SHP77 (cell line): ENCODE measurements around the gene RAB3C.
A peak's percentile ranks its signal among the peaks of the same experiment; 100 is the strongest.
"Not testable (repeated sequence)": the region's sequence is repeated elsewhere in the genome, so short reads cannot be mapped to it uniquely, and the experiment has no call there.

ENCODE experiments used
- DNase-seq, 2 experiments: peaks; one replicate each; lab custom pipeline; 2025; lab: John Stamatoyannopoulos, UW

Gene RAB3C, protein sequence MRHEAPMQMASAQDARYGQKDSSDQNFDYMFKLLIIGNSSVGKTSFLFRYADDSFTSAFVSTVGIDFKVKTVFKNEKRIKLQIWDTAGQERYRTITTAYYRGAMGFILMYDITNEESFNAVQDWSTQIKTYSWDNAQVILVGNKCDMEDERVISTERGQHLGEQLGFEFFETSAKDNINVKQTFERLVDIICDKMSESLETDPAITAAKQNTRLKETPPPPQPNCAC

DNA sequence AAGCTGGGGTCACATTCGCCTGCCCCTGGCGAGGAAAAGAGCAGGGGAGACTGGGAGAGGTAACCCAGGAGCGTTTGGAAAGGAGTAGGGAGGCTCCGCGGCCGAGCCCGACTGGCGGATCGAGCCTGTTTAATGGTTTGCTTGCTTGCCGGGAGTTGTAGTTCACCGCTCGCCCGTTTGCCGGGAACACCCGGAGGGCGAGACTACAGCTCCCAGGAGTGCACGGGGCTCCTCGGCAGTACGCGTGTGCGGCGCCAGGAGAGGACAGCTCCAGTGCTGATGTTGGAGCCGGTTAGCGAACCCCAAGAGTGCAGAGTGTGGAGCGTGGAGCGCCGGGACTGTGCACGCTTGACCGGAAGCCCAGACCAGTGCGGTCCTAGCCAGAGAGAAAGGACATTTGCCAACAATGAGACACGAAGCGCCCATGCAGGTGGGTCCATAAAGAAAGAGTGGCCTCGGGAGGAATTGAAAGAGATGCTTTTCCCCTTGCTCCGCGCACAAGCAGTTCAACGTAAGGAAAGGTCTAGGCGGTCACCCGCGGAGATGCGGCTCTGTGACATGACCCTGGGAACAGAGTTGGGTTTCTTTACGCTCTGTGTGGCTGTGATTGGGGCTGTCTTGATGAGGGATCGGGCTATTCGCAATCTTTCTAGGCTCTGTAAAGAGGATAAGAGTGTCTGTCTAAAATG lies at the start of gene RAB3C:
TSS of gene RAB3C (plus strand) at position 273 of the 689 bp plus-strand sequence. CDS start at position 407, 134 bp downstream.
- DNase-seq = peak; percentile 97 to 98

DNA sequence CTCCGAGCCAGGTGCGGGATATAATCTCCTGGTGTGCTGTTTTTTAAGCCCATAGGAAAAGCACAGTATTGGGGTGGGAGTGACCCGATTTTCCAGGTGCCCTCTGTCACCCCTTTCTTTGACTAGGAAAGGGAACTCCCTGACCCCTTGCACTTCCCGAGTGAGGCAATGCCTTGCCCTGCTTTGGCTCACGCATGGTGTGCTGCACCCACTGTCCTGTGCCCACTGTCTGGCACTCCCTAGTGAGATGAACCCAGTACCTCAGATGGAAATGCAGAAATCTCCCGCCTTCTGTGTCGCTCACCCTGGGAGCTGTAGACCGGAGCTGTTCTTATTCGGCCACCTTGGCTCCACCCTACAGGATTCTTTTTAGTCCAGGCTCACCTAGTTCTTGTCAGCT lies 40.9 kb upstream of the RAB3C start:
- not testable (repeated sequence) for DNase-seq

DNA sequence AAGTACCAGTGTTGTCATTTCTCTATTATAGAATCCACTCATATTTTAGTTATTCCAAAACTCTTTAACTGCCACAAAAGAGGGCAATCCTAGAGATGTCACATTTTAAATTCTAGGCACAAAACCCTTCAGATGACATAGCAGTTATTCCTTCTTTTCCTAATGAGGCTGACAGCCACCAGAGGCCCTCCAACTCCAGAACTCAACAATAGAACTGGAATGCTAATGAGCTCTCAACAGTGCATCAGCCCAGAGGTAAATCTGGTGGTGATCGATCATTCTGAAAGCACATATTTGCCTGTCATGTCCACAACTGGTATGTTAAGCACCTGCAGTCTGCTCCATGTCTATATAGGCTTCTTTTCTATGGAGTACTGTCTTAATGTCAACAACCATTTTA lies 40.2 kb upstream of the RAB3C start:
- DNase-seq = peak; percentile 25 to 39

DNA sequence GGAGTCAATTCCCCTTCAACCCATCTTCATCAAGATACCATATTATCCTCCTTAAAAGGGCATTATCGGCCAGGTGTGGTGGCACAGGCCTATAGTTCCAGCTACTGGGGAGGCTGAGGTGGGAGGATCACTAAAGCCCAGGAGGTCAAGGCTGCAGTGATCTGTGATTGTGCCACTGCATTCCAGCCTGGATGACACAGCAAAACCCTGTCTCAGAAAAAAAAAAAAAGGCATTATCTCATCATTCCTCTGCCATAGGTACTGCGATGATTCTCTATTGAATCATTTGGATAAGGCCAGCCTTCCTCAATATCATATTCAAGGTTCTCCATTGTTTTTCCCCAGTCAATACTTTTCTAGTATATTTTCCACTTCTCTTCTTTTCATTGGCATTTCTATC lies 39.2 kb upstream of the RAB3C start:
- DNase-seq = no peak

DNA sequence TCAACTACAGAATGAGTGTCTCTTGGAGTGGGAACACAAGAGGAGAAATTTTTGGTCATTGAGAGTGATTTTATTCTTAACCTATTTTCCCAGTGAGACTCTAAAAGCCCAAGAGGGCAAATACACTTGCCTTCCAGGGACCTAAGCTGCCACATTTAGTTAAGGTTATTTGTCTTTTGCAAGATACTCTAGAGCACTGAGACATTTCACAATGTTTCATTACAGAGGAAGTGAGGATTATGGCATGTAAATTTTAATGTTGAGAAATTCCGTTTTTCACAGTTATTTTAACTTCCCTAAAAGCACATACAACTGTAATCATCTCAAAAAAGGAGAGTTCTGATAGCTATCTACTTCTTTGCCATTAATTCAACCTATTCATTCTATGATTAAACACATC lies 38.7 kb upstream of the RAB3C start:
- DNase-seq = no peak

DNA sequence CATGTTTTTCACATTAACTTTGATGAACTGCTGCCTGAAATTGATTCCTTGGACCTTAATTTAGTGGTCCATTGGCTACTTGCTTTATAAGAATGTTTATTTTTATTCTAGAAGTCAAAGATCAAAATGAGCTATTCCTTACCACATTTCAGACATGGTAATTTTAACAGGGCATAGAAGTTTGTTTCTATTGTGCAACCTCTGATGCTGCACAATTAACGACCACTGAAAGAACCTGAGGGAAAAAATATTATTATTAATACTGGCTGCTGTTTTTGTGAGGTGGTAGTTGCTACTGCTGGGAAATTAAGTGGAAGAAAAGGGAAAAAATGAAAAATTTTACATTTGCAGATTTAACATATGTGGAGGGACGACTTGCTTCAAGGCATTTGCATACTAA lies 37.9 kb upstream of the RAB3C start:
- DNase-seq = no peak

DNA sequence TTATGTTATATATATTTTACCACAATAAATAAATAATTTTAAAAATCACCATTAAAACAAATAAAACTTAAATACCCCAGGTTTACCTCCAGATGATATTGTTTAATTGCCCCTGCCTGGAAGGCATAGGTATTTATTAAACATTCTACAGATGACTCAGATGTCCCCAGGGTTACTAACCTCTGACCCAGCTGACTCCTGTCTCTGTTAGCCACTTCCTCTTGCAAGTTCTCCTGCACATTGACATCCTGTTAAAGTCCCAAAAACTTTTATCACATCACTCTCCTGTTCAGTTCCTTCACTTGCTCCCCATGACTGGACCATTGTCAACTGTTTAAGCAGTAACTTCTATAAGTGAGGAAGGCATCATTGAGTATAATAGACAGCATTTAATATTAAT lies 37.0 kb upstream of the RAB3C start:
- no peak for DNase-seq

DNA sequence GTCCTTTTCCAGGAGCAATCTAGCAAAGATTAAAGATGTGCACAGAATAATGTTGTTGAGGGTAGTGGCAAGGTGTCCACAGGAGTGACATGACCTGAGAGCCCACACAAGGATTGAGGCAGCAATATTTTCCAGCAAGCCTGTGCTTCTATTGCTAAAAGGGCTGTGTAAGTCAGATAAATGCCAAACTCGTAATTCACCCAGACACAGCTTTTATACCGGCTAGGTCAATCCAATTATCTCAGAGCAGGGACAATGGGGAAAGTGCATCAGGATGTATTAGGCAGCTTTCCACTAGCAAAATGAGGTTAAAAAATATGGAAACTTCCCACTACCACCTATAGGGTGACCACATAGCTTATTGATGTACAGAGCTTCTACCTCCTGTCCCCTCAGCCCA lies 34.8 kb upstream of the RAB3C start:
- no peak for DNase-seq

DNA sequence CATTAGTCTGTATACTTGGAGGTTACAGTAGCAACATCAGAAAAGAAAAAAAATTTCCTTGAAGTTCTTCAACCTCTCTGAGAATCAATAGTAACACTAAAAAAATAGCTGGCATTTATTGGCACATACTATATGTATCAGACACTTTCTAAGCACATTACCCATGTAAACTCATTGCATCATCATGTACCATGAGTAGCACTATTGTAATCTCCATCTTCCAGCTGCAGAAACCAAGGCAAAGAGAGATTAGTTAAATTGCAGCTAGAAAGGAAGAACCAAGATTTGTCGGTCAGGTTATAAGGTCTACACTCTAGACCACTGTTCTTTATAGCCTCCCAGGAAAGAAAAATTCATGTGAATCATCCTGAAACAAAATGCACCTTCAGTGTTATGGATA lies 31.4 kb upstream of the RAB3C start:
- DNase-seq = no peak

DNA sequence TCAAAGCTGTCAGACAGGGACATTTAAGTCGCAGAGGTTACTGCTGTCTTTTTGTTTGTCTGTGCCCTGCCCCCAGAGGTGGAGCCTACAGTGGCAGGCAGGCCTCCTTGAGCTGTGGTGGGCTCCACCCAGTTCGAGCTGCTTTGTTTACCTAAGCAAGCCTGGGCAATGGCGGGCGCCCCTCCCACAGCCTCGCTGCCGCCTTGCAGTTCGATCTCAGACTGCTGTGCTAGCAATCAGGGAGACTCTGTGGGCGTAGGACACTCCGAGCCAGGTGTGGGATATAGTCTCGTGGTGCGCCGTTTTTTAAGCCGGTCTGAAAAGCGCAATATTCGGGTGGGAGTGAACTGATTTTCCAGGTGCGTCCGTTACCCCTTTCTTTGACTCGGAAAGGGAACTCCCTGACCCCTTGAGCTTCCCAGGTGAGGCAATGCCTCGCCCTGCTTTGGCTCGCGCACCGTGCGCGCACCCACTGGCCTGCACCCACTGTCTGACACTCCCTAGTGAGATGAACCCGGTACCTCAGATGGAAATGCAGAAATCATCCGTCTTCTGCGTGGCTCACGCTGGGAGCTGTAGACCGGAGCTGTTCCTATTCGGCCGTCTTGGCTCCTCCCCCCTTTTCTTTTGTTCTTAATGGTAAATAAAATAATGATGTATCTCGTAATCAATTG lies 25.1 kb upstream of the RAB3C start:
- peak in 1 of 2 experiments; percentile 9 for DNase-seq

DNA sequence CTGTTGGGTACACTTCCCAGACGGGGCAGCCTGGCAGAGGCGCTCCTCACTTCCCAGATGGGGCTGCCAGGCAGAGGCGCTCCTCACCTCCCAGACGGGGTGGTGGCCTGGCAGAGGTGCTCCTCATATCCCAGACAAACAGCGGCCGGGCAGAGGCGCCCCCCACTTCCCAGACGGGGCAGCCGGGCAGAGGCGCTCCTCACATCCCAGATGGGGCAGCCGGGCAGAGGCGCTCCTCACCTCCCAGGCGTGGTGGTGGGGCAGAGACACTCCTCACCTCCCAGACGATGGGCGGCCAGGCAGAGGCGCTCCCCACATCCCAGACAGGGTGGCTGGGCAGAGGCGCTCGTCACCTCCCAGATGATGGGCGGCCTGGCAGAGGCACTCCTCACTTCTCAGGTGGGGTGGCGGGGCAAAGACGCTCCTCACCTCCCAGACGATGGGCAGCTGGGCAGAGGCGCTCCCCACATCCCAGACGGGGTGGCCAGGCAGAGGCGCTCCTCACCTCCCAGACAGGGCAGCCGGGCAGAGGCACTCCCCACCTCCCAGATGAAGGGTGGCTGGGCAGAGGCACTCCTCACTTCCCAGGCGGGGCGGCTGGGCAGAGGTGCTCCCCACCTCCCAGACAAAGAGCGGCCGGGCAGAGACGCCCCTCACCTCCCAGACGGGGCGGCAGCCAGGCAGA lies 19.7 kb upstream of the RAB3C start:
- DNase-seq = not testable (repeated sequence)

DNA sequence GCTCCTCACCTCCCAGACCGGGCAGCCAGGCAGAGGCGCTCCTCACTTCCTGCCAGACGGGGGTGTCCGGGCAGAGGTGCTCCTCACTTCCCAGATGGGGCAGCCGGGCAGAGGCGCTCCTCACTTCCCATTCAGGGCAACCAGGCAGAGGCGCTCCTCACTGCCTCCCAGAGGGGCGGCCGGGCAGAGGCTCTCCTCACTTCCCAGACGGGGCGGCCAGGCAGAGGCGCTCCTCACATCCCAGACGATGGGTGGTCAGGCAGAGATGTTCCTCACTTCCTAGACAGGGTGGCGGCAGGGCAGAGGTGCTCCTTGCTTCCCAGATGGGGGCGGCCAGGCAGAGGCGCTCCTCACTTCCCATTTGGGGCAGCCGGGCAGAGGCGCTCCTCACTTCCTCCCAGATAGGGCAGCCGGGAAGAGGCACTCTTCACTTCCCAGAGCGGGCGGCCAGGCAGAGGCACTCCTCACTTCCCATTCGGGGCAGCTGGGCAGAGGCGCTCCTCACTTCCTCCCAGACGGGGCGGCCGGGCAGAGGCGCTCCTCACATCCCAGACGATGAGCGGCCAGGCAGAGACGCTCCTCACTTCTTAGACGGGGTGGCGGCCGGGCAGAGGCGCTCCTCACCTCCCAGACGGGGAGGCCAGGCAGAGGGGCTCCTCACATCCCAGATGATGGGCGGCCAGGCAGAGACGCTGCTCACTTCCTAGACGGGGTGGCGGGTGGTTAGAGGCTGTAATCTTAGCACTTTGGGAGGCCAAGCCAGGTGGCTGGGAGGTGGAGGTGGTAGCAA lies 18.6 kb upstream of the RAB3C start:
- not testable (repeated sequence) for DNase-seq

DNA sequence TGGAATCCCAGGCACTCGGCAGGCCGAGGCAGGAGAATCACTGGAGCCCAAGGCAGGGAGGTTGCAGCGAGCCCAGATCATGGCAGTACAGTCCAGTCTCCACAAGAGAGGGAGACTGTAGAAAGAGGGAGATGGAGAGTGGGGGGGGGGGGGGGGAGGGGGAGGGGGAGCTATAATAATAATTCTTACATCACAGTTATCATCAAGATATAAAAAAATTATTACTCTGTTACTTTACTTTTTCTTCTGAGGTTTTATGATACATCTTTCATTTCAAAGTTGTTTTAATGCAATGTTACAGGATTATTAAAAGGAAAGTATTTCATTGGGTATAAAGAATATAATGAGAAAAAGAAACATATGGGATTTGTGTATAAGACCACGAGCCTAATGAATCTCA lies 17.8 kb upstream of the RAB3C start:
- DNase-seq = no peak

DNA sequence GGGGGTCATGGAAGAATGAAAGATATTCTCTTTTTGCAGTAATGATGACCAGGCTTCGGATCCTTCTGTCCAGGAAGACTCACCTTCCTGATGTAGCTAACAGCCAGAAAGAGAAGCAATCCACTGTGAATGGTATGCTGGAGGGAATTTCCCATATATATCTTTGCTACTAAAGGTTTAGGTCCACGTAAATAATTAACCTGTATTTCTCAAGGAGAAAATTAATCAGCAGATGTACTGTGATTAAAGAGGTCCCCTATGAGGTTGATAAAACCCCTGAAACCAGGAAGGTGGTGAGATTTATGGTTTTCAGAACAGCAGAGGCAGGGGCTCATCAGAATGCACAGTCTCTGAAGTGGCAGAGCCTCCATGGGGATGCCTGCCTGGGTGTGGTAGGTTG lies 11.4 kb upstream of the RAB3C start:
- DNase-seq = no peak

DNA sequence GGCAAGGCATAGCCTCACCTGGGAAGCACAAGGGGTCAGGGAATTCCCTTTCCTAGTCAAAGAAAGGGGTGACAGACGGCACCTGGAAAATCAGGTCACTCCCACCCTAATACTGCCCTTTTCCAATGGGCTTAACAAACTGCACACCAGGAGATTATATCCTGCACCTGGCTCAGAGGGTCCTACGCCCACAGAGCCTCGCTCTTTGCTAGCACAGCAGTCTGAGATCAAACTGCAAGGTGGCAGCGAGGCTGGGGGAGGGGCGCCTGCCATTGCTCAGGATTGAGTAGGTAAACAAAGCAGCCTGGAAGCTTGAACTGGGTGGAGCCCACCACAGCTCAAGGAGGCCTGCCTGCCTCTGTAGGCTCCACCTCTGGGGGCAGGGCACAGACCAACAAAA lies 9.9 kb upstream of the RAB3C start:
- peak in 1 of 2 experiments; percentile 32 for DNase-seq

DNA sequence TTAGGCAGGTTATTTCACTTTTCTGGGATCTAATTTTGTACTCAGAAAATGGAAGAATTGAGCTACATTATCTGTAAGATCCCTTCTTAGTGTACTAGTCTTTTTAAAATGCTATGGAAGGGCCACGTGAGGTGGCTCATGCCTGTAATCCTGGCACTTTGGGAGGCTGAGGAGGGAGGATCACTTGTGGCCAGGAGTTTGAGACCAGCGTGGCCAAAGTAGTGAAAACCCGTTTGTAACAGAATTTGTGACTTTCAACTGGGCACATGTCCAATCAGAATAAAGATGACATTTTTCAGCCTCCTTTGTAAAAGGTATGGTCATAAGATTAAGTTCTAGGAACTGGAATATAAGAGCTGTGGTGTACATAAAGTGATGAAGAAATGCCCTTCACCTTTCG lies 3.1 kb upstream of the RAB3C start:
- DNase-seq = no peak

DNA sequence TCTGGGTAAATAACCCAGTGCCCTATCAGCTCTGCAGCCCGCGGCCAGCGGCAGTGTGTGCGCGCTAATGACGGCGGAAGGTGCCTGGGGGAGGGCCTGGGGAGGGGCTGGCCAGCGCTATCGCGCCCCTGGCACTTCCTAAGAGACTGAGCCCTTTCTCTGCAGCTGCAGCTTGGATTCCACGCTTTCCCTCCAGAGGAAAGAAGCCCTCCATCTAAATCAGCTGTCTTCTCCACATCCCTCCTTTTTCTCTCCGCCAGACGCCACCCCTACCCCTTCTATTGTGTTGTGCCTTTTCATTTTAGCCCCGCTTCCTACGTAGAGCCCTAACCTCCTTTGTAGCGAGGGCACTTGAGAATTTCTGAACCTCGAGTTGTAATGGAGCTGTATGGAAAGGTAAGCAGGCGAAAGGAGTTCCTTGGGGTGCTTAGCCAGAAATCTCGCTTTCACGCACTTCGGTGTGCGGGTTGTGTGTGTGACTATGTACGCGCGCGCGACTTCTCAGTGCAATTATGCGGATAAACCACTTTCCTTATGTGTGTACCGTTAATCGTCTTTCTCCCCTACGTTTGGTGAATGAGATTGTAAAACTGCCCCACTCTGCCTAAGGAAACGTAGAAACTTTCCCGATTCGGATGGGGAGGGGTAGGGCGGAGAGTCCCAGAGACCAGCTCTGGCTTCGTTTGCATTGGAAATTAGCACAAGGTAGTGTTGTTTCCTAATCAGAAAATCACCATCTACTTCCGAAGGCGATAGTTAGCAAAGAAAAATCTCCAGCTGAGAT lies 664 bp upstream of the RAB3C start:
- peak; percentile 68 to 79 for DNase-seq

DNA sequence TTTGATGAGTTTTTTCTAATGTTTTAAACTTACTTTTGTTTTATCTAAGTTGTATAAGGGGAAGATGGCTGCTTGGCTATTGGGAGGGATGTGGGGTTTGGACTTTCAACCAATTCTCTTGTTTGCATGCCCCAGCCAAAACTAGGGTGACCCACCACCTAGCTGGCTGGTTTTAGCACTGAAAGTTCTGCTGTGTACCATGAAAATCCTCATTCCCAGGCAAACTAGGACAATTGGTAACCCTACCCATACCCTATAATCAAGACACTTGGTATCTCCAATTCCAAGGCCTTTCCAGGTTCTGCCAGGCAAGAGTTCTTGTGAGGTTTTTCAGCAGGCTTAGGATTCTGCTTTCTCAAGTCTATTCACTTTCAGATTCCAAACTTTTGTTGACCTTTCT lies 13.1 kb downstream of the RAB3C start:
- DNase-seq = no peak

DNA sequence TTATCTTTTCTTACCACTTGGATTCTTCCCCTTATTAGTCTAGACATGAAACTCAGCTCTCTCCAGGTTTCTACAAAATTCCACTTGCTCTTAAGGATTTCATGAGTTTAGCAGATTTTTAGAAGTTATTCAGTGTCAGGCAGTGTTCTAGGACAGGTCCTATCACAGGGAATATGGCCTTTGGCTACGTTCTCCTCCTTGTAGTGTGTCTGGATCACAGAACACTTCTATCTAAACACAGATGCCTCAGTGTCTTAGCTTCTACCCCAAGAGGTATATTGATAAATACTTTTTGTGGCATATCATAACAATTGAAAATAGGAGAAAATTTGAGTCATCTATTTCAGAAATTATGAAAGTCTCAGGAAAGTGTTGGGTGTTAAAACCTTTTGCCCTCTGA lies 15.6 kb downstream of the RAB3C start:
- no peak for DNase-seq

DNA sequence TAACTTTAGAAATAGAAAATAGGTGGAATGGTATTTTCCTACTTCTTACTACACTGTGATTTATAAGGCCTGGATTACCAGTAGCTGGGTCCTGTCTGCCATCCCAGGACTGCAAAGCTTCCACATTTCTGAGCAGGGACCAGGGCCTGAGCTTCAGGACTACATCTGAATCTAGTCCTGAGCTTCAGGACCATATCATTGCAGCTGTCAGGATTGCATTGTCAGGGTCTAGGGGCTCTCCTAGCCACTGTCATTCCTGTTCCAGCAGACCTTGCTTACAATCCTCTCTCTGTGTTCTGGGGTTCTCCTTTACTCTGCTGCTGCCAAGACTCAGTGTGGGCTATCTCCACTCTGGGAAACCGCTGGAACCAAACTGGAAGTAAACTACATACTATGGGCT lies 16.3 kb downstream of the RAB3C start:
- DNase-seq = no peak

DNA sequence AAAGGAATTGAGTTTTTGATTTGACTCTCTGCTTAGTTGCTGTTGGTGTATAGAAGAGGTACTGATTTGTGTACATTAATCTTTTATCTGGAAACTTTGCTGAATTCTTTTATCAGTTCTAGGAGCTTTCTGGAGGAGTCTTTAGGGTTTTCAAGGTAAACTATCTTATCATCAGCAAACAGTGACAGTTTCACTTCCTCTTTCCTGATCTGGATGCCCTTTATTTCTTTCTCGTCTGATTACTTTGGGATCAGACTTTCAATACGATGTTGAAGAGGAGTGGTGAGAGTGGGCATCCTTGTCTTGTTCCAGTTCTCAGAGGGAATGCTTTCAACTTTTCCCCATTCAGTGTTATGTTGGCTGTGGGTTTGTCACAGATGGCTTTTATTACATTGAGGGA lies 17.7 kb downstream of the RAB3C start:
- not testable (repeated sequence) for DNase-seq
